HEK293 (cell line): Measurements from ENCODE around the gene RBM19.

ENCODE experiments used
- CTCF ChIP-seq: fragments of 450-650 bp; formaldehyde crosslinking; IDR thresholded peaks from 2 replicates; pipeline ENCODE4 v1.5.1; 2016; ENCODE audit warnings: missing biosample characterization, missing genetic modification characterization
- FEZF1 ChIP-seq: fragments of 450-650 bp; formaldehyde crosslinking; IDR thresholded peaks from 2 replicates; pipeline ENCODE4 v1.5.1; 2016; ENCODE audit warnings: missing biosample characterization, missing genetic modification characterization
- KLF7 ChIP-seq: fragments of 450-650 bp; formaldehyde crosslinking; IDR thresholded peaks from 2 replicates; pipeline ENCODE4 v1.5.1; 2016; ENCODE audit warnings: missing biosample characterization, missing genetic modification characterization, borderline replicate concordance
- MZF1 ChIP-seq: fragments of 450-650 bp; formaldehyde crosslinking; IDR thresholded peaks from 2 replicates; pipeline ENCODE4 v1.5.1; 2017; ENCODE audit warnings: missing biosample characterization, missing genetic modification characterization, borderline replicate concordance
- PBX3 ChIP-seq: sonication (generic); formaldehyde crosslinking; IDR thresholded peaks from 2 replicates; pipeline ENCODE4 v1.8.1; 2022; ENCODE audit warnings: mild to moderate bottlenecking, moderate library complexity, missing genetic modification reagents
- YY1 ChIP-seq: fragments of 450-650 bp; formaldehyde crosslinking; IDR thresholded peaks from 2 replicates; pipeline ENCODE4 v1.5.1; 2018; ENCODE audit warnings: missing biosample characterization, missing genetic modification characterization
- ZBTB26 ChIP-seq: fragments of 450-650 bp; formaldehyde crosslinking; optimal IDR thresholded peaks from 2 replicates; pipeline ENCODE3; 2016; ENCODE audit warnings: missing biosample characterization, mild to moderate bottlenecking, missing genetic modification characterization
- ZNF133 ChIP-seq: fragments of 450-650 bp; formaldehyde crosslinking; IDR thresholded peaks from 2 replicates; pipeline ENCODE4 v1.5.1; 2016; ENCODE audit warnings: missing biosample characterization, missing genetic modification characterization
- ZNF202 ChIP-seq: fragments of 450-650 bp; formaldehyde crosslinking; IDR thresholded peaks from 2 replicates; pipeline ENCODE4 v1.5.1; 2016; ENCODE audit warnings: missing biosample characterization, missing genetic modification characterization, borderline replicate concordance
- ZNF350 ChIP-seq: fragments of 450-650 bp; formaldehyde crosslinking; IDR thresholded peaks from 2 replicates; pipeline ENCODE4 v1.5.0; 2017; ENCODE audit warnings: missing biosample characterization, mild to moderate bottlenecking, missing genetic modification characterization
- ZNF623 ChIP-seq: fragments of 450-650 bp; formaldehyde crosslinking; IDR thresholded peaks from 2 replicates; pipeline ENCODE4 v1.5.1; 2016; ENCODE audit warnings: missing biosample characterization, missing genetic modification characterization
- ZNF792 ChIP-seq: fragments of 450-650 bp; formaldehyde crosslinking; IDR thresholded peaks from 2 replicates; pipeline ENCODE4 v1.5.1; 2016; ENCODE audit warnings: missing biosample characterization, missing genetic modification characterization

- TF ChIP-seq ZBTB26 (tag by site-specific recombination) (no peak), FEZF1 (tag by site-specific recombination) (no peak), CTCF (no peak), ZNF792 (tag by site-specific recombination) (no peak), ZNF202 (tag by site-specific recombination) (no peak), KLF7 (no peak), MZF1 (tag by site-specific recombination) (no peak), ZNF350 (tag by site-specific recombination) (no peak), PBX3 (CRISPR knock-in tag) (no peak), ZNF623 (tag by site-specific recombination) (no peak), ZNF133 (tag by site-specific recombination) (no peak), YY1 (tag by site-specific recombination) (no peak)
Observed at GRCh38 chr12:113891167-113891692, 74.9 kb downstream of the RBM19 start.
